Endothelial cell of umbilical vein (primary cell): Measurements from ENCODE around the gene TMEM203.

Experiments
- CTCF ChIP-seq, 2 donors: IDR thresholded peaks; 1 replicate in 1 of 2; 2 replicates in 1 of 2; pipeline ENCODE4 v1.5.1; 2011; ENCODE audit warnings: low read length in 2 of 2, mild to moderate bottlenecking in 2 of 2, moderate library complexity in 2 of 2, control low read depth in 1 of 2, inconsistent platforms in 1 of 2, low read depth in 1 of 2; ENCODE audit not compliant: insufficient read depth in 1 of 2; ENCODE audit errors: extremely low read depth in 1 of 2
- EZH2 ChIP-seq: IDR thresholded peaks from 2 replicates; pipeline ENCODE4 v1.6.1; 2012; ENCODE audit warnings: borderline replicate concordance, low read depth, mild to moderate bottlenecking, moderate library complexity, low read length, inconsistent platforms; ENCODE audit not compliant: severe bottlenecking
- FOS ChIP-seq: IDR thresholded peaks from 2 replicates; pipeline ENCODE4 v1.6.1; 2011; ENCODE audit warnings: mild to moderate bottlenecking, low read length, moderate library complexity, borderline replicate concordance; ENCODE audit not compliant: insufficient read depth
- POLR2A ChIP-seq: IDR thresholded peaks from 2 replicates; pipeline ENCODE4 v1.6.1; 2012; ENCODE audit warnings: low read depth, mild to moderate bottlenecking, control low read depth, low read length
- POLR2AphosphoS5 ChIP-seq: IDR thresholded peaks from 2 replicates; pipeline ENCODE4 v1.6.1; 2012; ENCODE audit warnings: low read depth, mild to moderate bottlenecking, control low read depth, low read length, moderate library complexity; ENCODE audit not compliant: insufficient read depth

DNA sequence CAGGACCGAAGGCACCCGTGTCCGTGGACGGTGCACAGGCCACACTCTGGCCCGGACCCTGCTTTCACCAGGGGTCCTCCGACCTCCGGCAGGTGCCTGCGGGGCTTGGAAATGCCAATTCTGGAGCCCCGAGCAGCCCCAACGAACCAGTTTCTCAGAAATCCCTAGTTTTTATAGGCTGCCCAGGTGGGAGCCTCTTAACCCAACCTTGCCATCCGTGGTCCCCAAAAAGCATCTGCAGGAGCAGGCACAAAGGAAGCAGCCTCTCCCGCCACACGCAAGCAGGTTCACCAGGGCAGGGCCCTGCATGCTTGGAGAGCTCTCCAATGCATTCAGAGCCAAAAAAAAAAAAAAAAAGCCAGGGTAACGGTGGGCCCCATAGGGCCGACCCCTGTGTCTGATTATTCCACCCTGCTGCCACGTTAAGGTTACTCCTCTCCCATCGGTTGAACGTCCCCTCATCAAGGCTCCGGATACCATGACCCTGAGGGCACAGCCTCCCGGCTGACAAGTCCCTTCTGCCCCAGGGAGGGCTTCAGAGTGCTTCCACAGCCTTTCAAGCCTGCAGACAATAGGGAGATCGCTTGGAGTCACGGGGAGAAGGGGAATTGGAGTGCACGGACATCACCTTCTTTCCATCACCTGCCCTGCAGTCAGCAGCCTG lies 4.1 kb downstream of the TMEM203 start:
- TF ChIP-seq POLR2A (no peak), POLR2AphosphoS5 (no peak), CTCF (IDR thresholded peaks at IDR 0.05; ENCODE audit: extremely low read depth in 1 of 2, insufficient read depth in 1 of 2, low read depth in 1 of 2, low read length in 2 of 2) (no peak), EZH2 (no peak), FOS (no peak)
